Neural cell (in vitro differentiated cells): ENCODE data around the gene ARID3B. TPM values are rescaled to one million over a fixed set of nuclear protein-coding genes. Genes with fewer than 3 reads are reported as not detected.

Experiments used
- H2AFZ ChIP-seq: fragments of 200-600, 300-800 bp; sonication (generic), shearing (Covaris generic); 2 replicates; pipeline ENCODE4 v1.6.0; 2014; ENCODE audit warnings: low read depth, mild to moderate bottlenecking, antibody characterized with exemption, low read length, moderate library complexity
- H3F3A ChIP-seq: fragments of 200-600 bp; shearing (Covaris generic); 2 replicates; pipeline ENCODE4 v1.6.1; 2016; ENCODE audit warnings: mild to moderate bottlenecking, moderate library complexity, mixed read lengths, antibody characterized with exemption, low read length; ENCODE audit not compliant: insufficient read depth, poor library complexity, severe bottlenecking
- H3K27ac ChIP-seq: fragments of 200-600, 300-800 bp; sonication (generic), shearing (Covaris generic); 2 replicates; pipeline ENCODE4 v1.5.1; 2014; ENCODE audit warnings: mild to moderate bottlenecking, low read length, moderate library complexity
- H3K27me3 ChIP-seq: fragments of 300-800, 200-600 bp; sonication (generic), shearing (Covaris generic); 2 replicates; pipeline ENCODE4 v1.6.0; 2014; ENCODE audit warnings: mild to moderate bottlenecking, low read depth, low read length, moderate library complexity; ENCODE audit not compliant: insufficient read depth
- H3K36me3 ChIP-seq: fragments of 300-800, 200-600 bp; sonication (generic), shearing (Covaris generic); 2 replicates; pipeline ENCODE4 v1.5.1; 2014; ENCODE audit warnings: mild to moderate bottlenecking, antibody characterized with exemption, low read length, moderate library complexity; ENCODE audit not compliant: insufficient read depth
- H3K4me2 ChIP-seq: fragments of 300-800, 200-600 bp; sonication (generic), shearing (Covaris generic); 2 replicates; pipeline ENCODE4 v1.6.0; 2014; ENCODE audit warnings: mild to moderate bottlenecking, low read length
- H3K4me3 ChIP-seq: fragments of 300-800, 200-600 bp; sonication (generic), shearing (Covaris generic); 2 replicates; pipeline ENCODE4 v1.5.1; 2014; ENCODE audit warnings: mild to moderate bottlenecking, low read length, moderate library complexity
- H3K79me2 ChIP-seq: fragments of 200-600 bp; shearing (Covaris generic); replicated peaks from 2 replicates; pipeline ENCODE4 v1.6.0; 2014; ENCODE audit warnings: mild to moderate bottlenecking, low read length, moderate library complexity; ENCODE audit not compliant: insufficient read depth
- H3K9ac ChIP-seq: fragments of 300-800, 200-600 bp; sonication (generic), shearing (Covaris generic); 2 replicates; pipeline ENCODE4 v1.6.1; 2016; ENCODE audit warnings: mild to moderate bottlenecking, low read length, mixed read lengths
- H3K9me2 ChIP-seq: fragments of 200-600 bp; shearing (Covaris generic); 2 replicates; pipeline ENCODE4 v1.6.1; 2016; ENCODE audit warnings: mild to moderate bottlenecking, low read length, mixed read lengths; ENCODE audit not compliant: insufficient read depth
- H3K9me3 ChIP-seq: fragments of 200-600, 300-800 bp; sonication (generic), shearing (Covaris generic); 2 replicates; pipeline ENCODE4 v1.6.1; 2016; ENCODE audit warnings: mild to moderate bottlenecking, mixed run types, low read length, moderate library complexity, mixed read lengths
- H4K20me1 ChIP-seq: fragments of 200-600 bp; shearing (Covaris generic); 2 replicates; pipeline ENCODE4 v1.6.1; 2016; ENCODE audit warnings: mild to moderate bottlenecking, mixed run types; ENCODE audit not compliant: insufficient read depth
- CTCF ChIP-seq: fragments of 450-650 bp; IDR thresholded peaks from 2 replicates; pipeline ENCODE4 v1.5.1; 2014; ENCODE audit warnings: antibody characterized with exemption, mild to moderate bottlenecking, moderate library complexity; ENCODE audit not compliant: poor library complexity, severe bottlenecking
- EP300 ChIP-seq: fragments of 450-650 bp; conservative IDR thresholded peaks from 2 replicates; pipeline ENCODE4 v1.6.1; 2014; ENCODE audit warnings: antibody characterized with exemption, mild to moderate bottlenecking, moderate library complexity; ENCODE audit not compliant: poor library complexity, severe bottlenecking
- EZH2 ChIP-seq: fragments of 200-600, 300-800 bp; shearing (Covaris generic), sonication (generic); IDR thresholded peaks from 2 replicates; pipeline ENCODE4 v1.6.1; 2014; ENCODE audit warnings: antibody characterized with exemption, low read length, borderline replicate concordance, mild to moderate bottlenecking; ENCODE audit not compliant: insufficient read depth, poor library complexity, severe bottlenecking
- MXI1 ChIP-seq: fragments of 450-650 bp; conservative IDR thresholded peaks from 2 replicates; pipeline ENCODE4 v1.6.1; 2014; ENCODE audit warnings: antibody characterized with exemption, mild to moderate bottlenecking; ENCODE audit not compliant: poor library complexity, severe bottlenecking
- POLR2AphosphoS5 ChIP-seq: IDR thresholded peaks from 2 replicates; pipeline ENCODE4 v1.6.1; 2012
- RAD21 ChIP-seq: fragments of 450-650 bp; conservative IDR thresholded peaks from 2 replicates; pipeline ENCODE4 v1.6.1; 2014; ENCODE audit warnings: antibody characterized with exemption, mild to moderate bottlenecking, moderate library complexity
- REST ChIP-seq: IDR thresholded peaks from 2 replicates; pipeline ENCODE4 v1.6.1; 2012; ENCODE audit warnings: borderline replicate concordance
- SMC3 ChIP-seq: fragments of 450-650 bp; conservative IDR thresholded peaks from 2 replicates; pipeline ENCODE4 v1.6.1; 2014; ENCODE audit warnings: antibody characterized with exemption, mild to moderate bottlenecking, moderate library complexity; ENCODE audit not compliant: poor library complexity
- TAF1 ChIP-seq: IDR thresholded peaks from 2 replicates; pipeline ENCODE4 v1.6.1; 2012; ENCODE audit warnings: low read depth
- polyA plus RNA-seq: library from polyadenylated mRNA; depleted of rRNA; stranded (reverse); fragments of >200 nt; gene quantifications from 2 replicates; pipeline ENCODE4 v1.2.3, GENCODE V29; 2014

The ARID3B gene
- polyA plus RNA-seq, 1 donor from 2014 or later, result 11.2 TPM

GRCh38 chr15:74619916-74620635 is 79.1 kb downstream of the ARID3B start:
- H3K36me3 ChIP-seq, result no peaks in the 10 kb centered on the region
- H3K9ac ChIP-seq, result no peak overlapping the region
- peaks cover 35% of the 10 kb centered on the region for H3K79me2 ChIP-seq
- H3K9me3 ChIP-seq, result no peaks in the 10 kb centered on the region
- no peak overlapping the region for H3K4me2 ChIP-seq
- peaks cover 2% of the 10 kb centered on the region for H3F3A ChIP-seq
- no peak overlapping the region for H2AFZ ChIP-seq
- TF ChIP-seq MXI1 (no peak), TAF1 (no peak), POLR2AphosphoS5 (no peak), CTCF (no peak), RAD21 (no peak), SMC3 (no peak), REST (no peak), EZH2 (no peak), EP300 (no peak)
- no peaks in the 10 kb centered on the region for H3K9me2 ChIP-seq
- H4K20me1 ChIP-seq, result peaks cover 4% of the 10 kb centered on the region
- no peaks in the 10 kb centered on the region for H3K27me3 ChIP-seq
- no peak overlapping the region for H3K4me3 ChIP-seq
- H3K27ac ChIP-seq, result no peak overlapping the region

- H3K4me3 ChIP-seq, result no peak overlapping the region
Observed at GRCh38 chr15:74620636-74621545, 79.9 kb downstream of the ARID3B start.

More at GRCh38 chr15:74620636-74621545, 79.9 kb downstream of the ARID3B start:
- no peaks in the 10 kb centered on the region for H3K9me3 ChIP-seq
- no peak overlapping the region for H3K4me2 ChIP-seq
- H3K36me3 ChIP-seq, result no peaks in the 10 kb centered on the region
- no peak overlapping the region for H3K9ac ChIP-seq
- no peaks in the 10 kb centered on the region for H3K27me3 ChIP-seq
- H3K79me2 ChIP-seq, result peaks cover 33% of the 10 kb centered on the region
- no peak overlapping the region for H2AFZ ChIP-seq
- H3K9me2 ChIP-seq, result no peaks in the 10 kb centered on the region
- no peaks in the 10 kb centered on the region for H3F3A ChIP-seq
- no peak overlapping the region for H3K27ac ChIP-seq
- peaks cover 4% of the 10 kb centered on the region for H4K20me1 ChIP-seq
- TF ChIP-seq SMC3 (peak; percentile 74), RAD21 (peak; percentile 61), CTCF (peak; percentile 90), POLR2AphosphoS5 (no peak)
